H1 (cell line): Measurements from ENCODE around the gene EIF3J. TPM values are rescaled to one million over a fixed set of nuclear protein-coding genes. Genes with fewer than 3 reads are reported as not detected.

Experiments
- CTCF ChIA-PET: fragments of 300-600 bp; sonication (Branson Sonifier 250); formaldehyde crosslinking; loops from one replicate; lab custom pipeline; 2021; ENCODE audit not compliant: partially characterized antibody; lab: Charles Lee
- POLR2A ChIA-PET: fragments of 300-600 bp; sonication (Branson Sonifier 250); formaldehyde crosslinking; loops from one replicate; lab custom pipeline; 2021; ENCODE audit warnings: inconsistent platforms; ENCODE audit not compliant: partially characterized antibody; lab: Charles Lee
- DNase-seq, 2 experiments: peaks; one replicate each; pipeline versions ENCODE4 v3.0.0 to v3.0.0-alpha.2; 2010 to 2022; ENCODE audit warnings: low spot score in 2 of 2, low read depth in 1 of 2, mixed read lengths in 1 of 2
- FAIRE-seq: peaks from 2 replicates; lab custom pipeline; 2011; peaks lifted over from hg19 to GRCh38; lab: Jason Lieb, UNC
- H2AFZ ChIP-seq: 2 replicates; pipeline ENCODE4 v1.8.1; 2012; ENCODE audit warnings: low read length, inconsistent platforms
- H2AK5ac ChIP-seq: 2 replicates; pipeline ENCODE4 v1.6.1; 2013; ENCODE audit warnings: low read depth, low read length
- H2BK120ac ChIP-seq: replicated peaks from 2 replicates; pipeline ENCODE3; 2013; ENCODE audit warnings: low read depth, low read length, inconsistent platforms
- H2BK12ac ChIP-seq: 2 replicates; pipeline ENCODE4 v1.6.1; 2013; ENCODE audit warnings: low read depth, low read length
- H2BK15ac ChIP-seq: 2 replicates; pipeline ENCODE4 v1.6.1; 2013; ENCODE audit warnings: low read length
- H2BK20ac ChIP-seq: 2 replicates; pipeline ENCODE4 v1.6.1; 2013; ENCODE audit warnings: low read length
- H2BK5ac ChIP-seq: 2 replicates; pipeline ENCODE4 v1.6.1; 2013; ENCODE audit warnings: low read depth, low read length
- H3K14ac ChIP-seq: 2 replicates; pipeline ENCODE4 v1.6.1; 2013; ENCODE audit warnings: inconsistent platforms; ENCODE audit not compliant: insufficient read length
- H3K18ac ChIP-seq: 2 replicates; pipeline ENCODE4 v1.6.1; 2013; ENCODE audit warnings: low read length; ENCODE audit errors: extremely low read depth
- H3K23ac ChIP-seq: 2 replicates; pipeline ENCODE4 v1.6.1; 2013; ENCODE audit warnings: inconsistent platforms; ENCODE audit not compliant: insufficient read length
- H3K23me2 ChIP-seq: 2 replicates; pipeline ENCODE4 v1.6.1; 2013; ENCODE audit warnings: low read depth, low read length
- H3K27ac ChIP-seq: 2 replicates; pipeline ENCODE4 v1.6.1; 2011; ENCODE audit warnings: low read depth, low read length, inconsistent platforms
- H3K27me3 ChIP-seq, 4 experiments: replicated peaks in 1 of 4; 1 replicate in 1 of 4; 2 replicates in 3 of 4; pipeline versions ENCODE4 v1.6.1 to v1.8.1; 2011 to 2013; ENCODE audit warnings: low read length in 3 of 4, mild to moderate bottlenecking in 3 of 4, inconsistent platforms in 2 of 4, mixed read lengths in 2 of 4, moderate library complexity in 1 of 4; ENCODE audit not compliant: control insufficient read depth in 3 of 4, insufficient read depth in 3 of 4; ENCODE audit errors: extremely low read depth in 1 of 4
- H3K36me3 ChIP-seq, 4 experiments: 2 replicates each; pipeline versions ENCODE4 v1.6.1 to v1.8.1; 2011 to 2013; ENCODE audit warnings: mild to moderate bottlenecking in 4 of 4, low read length in 3 of 4, moderate library complexity in 2 of 4, control low read depth in 1 of 4, inconsistent platforms in 1 of 4; ENCODE audit not compliant: insufficient read depth in 4 of 4, control insufficient read depth in 2 of 4
- H3K4ac ChIP-seq: replicated peaks from 2 replicates; pipeline ENCODE3; 2013; ENCODE audit warnings: low read length, low read depth, mixed read lengths, inconsistent platforms; ENCODE audit not compliant: insufficient read length
- H3K4me1 ChIP-seq, 4 experiments: replicated peaks in 1 of 4; 1 replicate in 1 of 4; 2 replicates in 3 of 4; pipeline versions ENCODE4 v1.6.1 to v1.8.1; 2011 to 2013; ENCODE audit warnings: low read length in 3 of 4, inconsistent platforms in 2 of 4, mixed read lengths in 1 of 4; ENCODE audit not compliant: insufficient read depth in 4 of 4, control insufficient read depth in 3 of 4
- H3K4me2 ChIP-seq, 2 experiments: 2 replicates each; pipeline versions ENCODE4 v1.6.1 to v1.8.1; 2011 to 2013; ENCODE audit warnings: low read depth in 2 of 2, low read length in 2 of 2, control low read depth in 1 of 2, inconsistent platforms in 1 of 2, mild to moderate bottlenecking in 1 of 2; ENCODE audit not compliant: insufficient read depth in 1 of 2
- H3K4me3 ChIP-seq, 4 experiments: fragments of 200-600, 300-600 bp in 1 of 4; sonication (generic), shearing (Covaris generic), sonication (Bioruptor Twin) in 1 of 4; 2 replicates each; pipeline versions ENCODE4 v1.5.1 to v1.8.1; 2011 to 2016; ENCODE audit warnings: low read length in 4 of 4, low read depth in 3 of 4, control low read depth in 2 of 4, inconsistent platforms in 2 of 4, mild to moderate bottlenecking in 2 of 4, mixed read lengths in 1 of 4, moderate library complexity in 1 of 4; ENCODE audit not compliant: insufficient read depth in 2 of 4; ENCODE audit errors: extremely low read depth in 1 of 4
- H3K56ac ChIP-seq: replicated peaks from 2 replicates; pipeline ENCODE3; 2013; ENCODE audit warnings: low read depth, mild to moderate bottlenecking, mixed read lengths, low read length, inconsistent platforms; ENCODE audit not compliant: insufficient read length
- H3K79me1 ChIP-seq: 2 replicates; pipeline ENCODE4 v1.6.1; 2013; ENCODE audit warnings: low read depth, low read length, control low read depth
- H3K79me2 ChIP-seq, 2 experiments: 2 replicates each; pipeline versions ENCODE4 v1.6.1 to v1.8.1; 2012 to 2013; ENCODE audit warnings: low read length in 2 of 2, mild to moderate bottlenecking in 2 of 2, inconsistent platforms in 1 of 2; ENCODE audit not compliant: insufficient read depth in 2 of 2, control insufficient read depth in 1 of 2
- H3K9ac ChIP-seq, 4 experiments: replicated peaks in 1 of 4; 1 replicate in 1 of 4; 2 replicates in 3 of 4; pipeline versions ENCODE4 v1.6.1 to v1.8.1; 2011 to 2013; ENCODE audit warnings: low read depth in 3 of 4, low read length in 3 of 4, control low read depth in 2 of 4, mild to moderate bottlenecking in 2 of 4, moderate library complexity in 2 of 4, inconsistent platforms in 1 of 4; ENCODE audit errors: extremely low read depth in 1 of 4
- H3K9me3 ChIP-seq, 2 experiments: 2 replicates each; pipeline versions ENCODE4 v1.6.1 to v1.8.1; 2012 to 2013; ENCODE audit warnings: mild to moderate bottlenecking in 2 of 2, moderate library complexity in 2 of 2, control low read depth in 1 of 2, inconsistent platforms in 1 of 2, low read depth in 1 of 2, low read length in 1 of 2, mixed read lengths in 1 of 2; ENCODE audit not compliant: insufficient read depth in 2 of 2
- H4K20me1 ChIP-seq, 2 experiments: replicated peaks in 1 of 2; 2 replicates each; pipeline versions ENCODE3 to v1.8.1; 2011 to 2013; ENCODE audit warnings: inconsistent platforms in 2 of 2, low read length in 2 of 2, mild to moderate bottlenecking in 1 of 2; ENCODE audit not compliant: insufficient read depth in 2 of 2, control insufficient read depth in 1 of 2
- H4K5ac ChIP-seq: 2 replicates; pipeline ENCODE4 v1.6.1; 2013; ENCODE audit warnings: low read length, low read depth, mixed read lengths, inconsistent platforms; ENCODE audit not compliant: insufficient read length
- H4K8ac ChIP-seq: 2 replicates; pipeline ENCODE4 v1.8.0; 2013; ENCODE audit warnings: mild to moderate bottlenecking, moderate library complexity, low read length, inconsistent platforms; ENCODE audit not compliant: insufficient read depth; ENCODE audit errors: extremely low read depth
- H4K91ac ChIP-seq: replicated peaks from 2 replicates; pipeline ENCODE3; 2013; ENCODE audit warnings: low read length, mixed read lengths, inconsistent platforms; ENCODE audit not compliant: insufficient read length
- CREB1 ChIP-seq: IDR thresholded peaks from 2 replicates; pipeline ENCODE4 v1.6.1; 2012; ENCODE audit warnings: inconsistent platforms
- HDAC2 ChIP-seq, 2 experiments: fragments of 300-600 bp in 1 of 2; sonication (generic) in 1 of 2; IDR thresholded peaks; 2 replicates each; pipeline ENCODE4 v1.6.1; 2011 to 2012; ENCODE audit warnings: low read depth in 2 of 2, low read length in 2 of 2, mild to moderate bottlenecking in 2 of 2, moderate library complexity in 2 of 2, borderline replicate concordance in 1 of 2, inconsistent platforms in 1 of 2
- SIX5 ChIP-seq: IDR thresholded peaks from 2 replicates; pipeline ENCODE4 v1.6.1; 2011; ENCODE audit warnings: mild to moderate bottlenecking, low read depth, low read length
- WGBS, 2 experiments: shearing (Covaris generic) in 1 of 2; methylation state at CpG; one replicate each; pipeline versions ENCODE4 v1.1.6 to v1.1.7; 2013 to 2015; ENCODE audit warnings: low lambda C conversion rate in 2 of 2, mixed read lengths in 2 of 2, inconsistent platforms in 1 of 2, low coverage in 1 of 2, missing lambda C conversion rate in 1 of 2; ENCODE audit not compliant: insufficient replicate concordance in 2 of 2, insufficient coverage in 1 of 2, insufficient read length in 1 of 2; ENCODE audit errors: extremely low coverage in 1 of 2, missing lambda C conversion rate in 1 of 2; 5-methylcytosine and 5-hydroxymethylcytosine counted together
- polyA plus RNA-seq, 7 experiments: library from polyadenylated mRNA; depleted of rRNA in 3 of 7; stranded (reverse) in 5 of 7; unstranded in 2 of 7; fragments of >200 nt in 5 of 7; fragments of 200-250 nt in 2 of 7; gene quantifications; 1 replicate in 5 of 7; 2 replicates in 1 of 7; 4 replicates in 1 of 7; pipeline versions ENCODE4 v1.2.1 to v1.2.3, GENCODE V29; 2011 to 2013; ENCODE audit warnings: missing spikeins in 2 of 7, mixed read lengths in 2 of 7
- total RNA-seq: library from RNA; stranded (reverse); fragmentation: NEBNext Ultra II Directional; extraction: Animal tissue kit (Norgen Biotek cat#: 25700); gene quantifications from 2 replicates; pipeline ENCODE4 v1.2.1, GENCODE V29; 2021

The EIF3J gene
- total and polyA plus RNA-seq, 2 of the 8 experiments (the other 6 are each of a cell fraction or from before 2014, with no cell fraction given) = 26.8 to 119 TPM

DNA sequence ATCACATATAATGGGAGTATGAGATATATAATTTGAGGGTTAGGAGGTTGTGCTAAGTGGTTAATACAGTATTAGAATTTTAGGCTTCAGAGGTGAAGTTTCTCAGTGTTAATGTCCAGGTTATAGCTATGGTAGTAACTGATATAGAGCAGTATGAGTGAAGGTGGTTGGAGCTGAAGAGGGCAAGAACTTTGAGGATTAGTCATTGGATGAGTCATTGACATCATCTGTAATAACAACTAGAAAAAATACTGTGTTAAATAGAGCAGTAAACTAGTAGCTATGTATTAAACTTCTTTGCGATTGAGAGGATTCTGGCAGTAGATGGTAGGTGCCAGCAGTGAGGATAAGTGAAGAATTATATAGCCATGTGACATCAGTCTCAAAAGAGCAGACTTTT is 47.5 kb upstream of the EIF3J start:
- TF ChIP-seq HDAC2 (IDR thresholded peaks at IDR 0.05; ENCODE audit: borderline replicate concordance in 1 of 2, low read depth in 2 of 2, low read length in 2 of 2) (no peak), SIX5 (no peak), CREB1 (no peak)
- H4K8ac ChIP-seq = no peak overlapping the region
- no peaks in the 10 kb centered on the region for H3K27me3 ChIP-seq
- no peak overlapping the region for H3K14ac ChIP-seq
- H3K4me3 ChIP-seq = no peak overlapping the region
- ChIA-PET POLR2A (no interaction called here), CTCF (interaction anchor here (0.8 to 1.6 kb wide), 2 partner anchors 12 to 57 kb away, joined by 3 to 4 read pairs; no protein-coding TSS in a partner anchor)
- H3K79me1 ChIP-seq = no peaks in the 10 kb centered on the region
- H3K79me2 ChIP-seq = no peaks in the 10 kb centered on the region; a peak in 1 of 4 replicates
- H3K56ac ChIP-seq = no peak overlapping the region
- H2BK5ac ChIP-seq = no peak overlapping the region
- no peak overlapping the region for H2BK12ac ChIP-seq
- 100% methylated on average over 1 of the region's 1 CpG; no CpG with 5 or more reads in 1 of the 2 experiments for WGBS, 2 experiments
- no peak overlapping the region for H4K91ac ChIP-seq
- H2BK15ac ChIP-seq = no peak overlapping the region
- H3K23me2 ChIP-seq = peaks cover 1% of the 10 kb centered on the region; the same call in 1 of the 2 replicates
- H3K23ac ChIP-seq = no peak overlapping the region
- no peak overlapping the region for H2AFZ ChIP-seq
- no peak overlapping the region for H3K18ac ChIP-seq
- no peak for FAIRE-seq
- H3K4ac ChIP-seq = no peak overlapping the region
- no peak overlapping the region for H3K27ac ChIP-seq
- no peaks in the 10 kb centered on the region for H3K9me3 ChIP-seq
- DNase-seq = no peak
- H2BK20ac ChIP-seq = no peak overlapping the region
- H4K20me1 ChIP-seq = peaks cover 0 to 12% of the 10 kb centered on the region in 2 experiments
- no peak overlapping the region for H2AK5ac ChIP-seq
- no peak overlapping the region for H3K4me2 ChIP-seq
- H3K4me1 ChIP-seq = no peaks in the 10 kb centered on the region
- H3K9ac ChIP-seq = no peak overlapping the region
- H4K5ac ChIP-seq = no peak overlapping the region
- H2BK120ac ChIP-seq = no peak overlapping the region
- peaks cover 7 to 52% (median 17%) of the 10 kb centered on the region in 4 experiments for H3K36me3 ChIP-seq
